Stimulated activated CD8-positive, alpha-beta memory T cell treated with anti-CD3 and anti-CD28 coated beads, Interleukin-4, amount 100 ng/mL, for 24 hours (primary cell): ENCODE data around the gene KCNK16.

Experiments
- DNase-seq: peaks from one replicate; pipeline ENCODE4 v3.0.0-alpha.2; 2020; ENCODE audit warnings: low read depth

Gene KCNK16

GRCh38 chr6:39276379-39276995 is 46.0 kb downstream of the KCNK16 start:
- DNase-seq: no peak

- no peak for DNase-seq
These were observed 47.6 kb downstream of the KCNK16 start for GRCh38 chr6:39274903-39275302.

- no peak for DNase-seq
These were observed 48.0 kb downstream of the KCNK16 start for GRCh38 chr6:39274471-39274870.

GRCh38 chr6:39273406-39273821 is 49.1 kb downstream of the KCNK16 start:
- no peak for DNase-seq

GRCh38 chr6:39269961-39270360 is 52.5 kb downstream of the KCNK16 start:
- no peak for DNase-seq

GRCh38 chr6:39268721-39269120 is 53.8 kb downstream of the KCNK16 start:
- DNase-seq: no peak

- DNase-seq: no peak
These were observed 54.3 kb downstream of the KCNK16 start for GRCh38 chr6:39268171-39268570.

- DNase-seq: no peak
These were observed 55.6 kb downstream of the KCNK16 start for GRCh38 chr6:39266782-39267355.

GRCh38 chr6:39266375-39266774 is 56.1 kb downstream of the KCNK16 start:
- no peak for DNase-seq
